HEK293T (cell line): ENCODE measurements around the gene NAPA.

Source experiments
- ARNT ChIP-seq: fragments of 450-650 bp; IDR thresholded peaks from 2 replicates; pipeline ENCODE4 v1.6.1; 2017; ENCODE audit warnings: mild to moderate bottlenecking
- FOXA1 ChIP-seq: fragments of 450-650 bp; IDR thresholded peaks from 2 replicates; pipeline ENCODE4 v1.6.1; 2016; ENCODE audit warnings: mild to moderate bottlenecking
- FOXK2 ChIP-seq: fragments of 450-650 bp; IDR thresholded peaks from 2 replicates; pipeline ENCODE4 v1.6.1; 2016; ENCODE audit warnings: mild to moderate bottlenecking
- HDGF ChIP-seq: fragments of 450-650 bp; IDR thresholded peaks from 2 replicates; pipeline ENCODE4 v1.6.1; 2017; ENCODE audit warnings: antibody characterized with exemption, borderline replicate concordance
- L3MBTL2 ChIP-seq: fragments of 450-650 bp; conservative IDR thresholded peaks from 2 replicates; pipeline ENCODE4 v1.6.1; 2016; ENCODE audit warnings: mild to moderate bottlenecking
- NFRKB ChIP-seq: fragments of 450-650 bp; IDR thresholded peaks from 2 replicates; pipeline ENCODE4 v1.6.1; 2016; ENCODE audit warnings: mild to moderate bottlenecking, moderate library complexity
- PKNOX1 ChIP-seq: fragments of 450-650 bp; IDR thresholded peaks from 2 replicates; pipeline ENCODE4 v1.6.1; 2016
- SP1 ChIP-seq: fragments of 450-650 bp; IDR thresholded peaks from 2 replicates; pipeline ENCODE4 v1.6.1; 2017

GRCh38 chr19:47544075-47544474 lies 29.2 kb upstream of the NAPA start:
- TF ChIP-seq ARNT = no peak
- no peak for TF ChIP-seq HDGF
- no peak for TF ChIP-seq FOXA1
- no peak for TF ChIP-seq SP1
- no peak for TF ChIP-seq NFRKB
- no peak for TF ChIP-seq PKNOX1
- no peak for TF ChIP-seq FOXK2
- no peak for TF ChIP-seq L3MBTL2
